GM21515 (cell line): ENCODE data around the gene CDKN2C.
"Not testable (repeated sequence)": the region's sequence is repeated elsewhere in the genome, so short reads cannot be mapped to it uniquely, and the experiment has no call there.

ENCODE experiments used
- ATAC-seq: cut with Tn5 transposase; IDR thresholded peaks from one replicate; pipeline ENCODE4 v1.9.1; 2021; ENCODE audit not compliant: unreplicated experiment

The CDKN2C gene

DNA sequence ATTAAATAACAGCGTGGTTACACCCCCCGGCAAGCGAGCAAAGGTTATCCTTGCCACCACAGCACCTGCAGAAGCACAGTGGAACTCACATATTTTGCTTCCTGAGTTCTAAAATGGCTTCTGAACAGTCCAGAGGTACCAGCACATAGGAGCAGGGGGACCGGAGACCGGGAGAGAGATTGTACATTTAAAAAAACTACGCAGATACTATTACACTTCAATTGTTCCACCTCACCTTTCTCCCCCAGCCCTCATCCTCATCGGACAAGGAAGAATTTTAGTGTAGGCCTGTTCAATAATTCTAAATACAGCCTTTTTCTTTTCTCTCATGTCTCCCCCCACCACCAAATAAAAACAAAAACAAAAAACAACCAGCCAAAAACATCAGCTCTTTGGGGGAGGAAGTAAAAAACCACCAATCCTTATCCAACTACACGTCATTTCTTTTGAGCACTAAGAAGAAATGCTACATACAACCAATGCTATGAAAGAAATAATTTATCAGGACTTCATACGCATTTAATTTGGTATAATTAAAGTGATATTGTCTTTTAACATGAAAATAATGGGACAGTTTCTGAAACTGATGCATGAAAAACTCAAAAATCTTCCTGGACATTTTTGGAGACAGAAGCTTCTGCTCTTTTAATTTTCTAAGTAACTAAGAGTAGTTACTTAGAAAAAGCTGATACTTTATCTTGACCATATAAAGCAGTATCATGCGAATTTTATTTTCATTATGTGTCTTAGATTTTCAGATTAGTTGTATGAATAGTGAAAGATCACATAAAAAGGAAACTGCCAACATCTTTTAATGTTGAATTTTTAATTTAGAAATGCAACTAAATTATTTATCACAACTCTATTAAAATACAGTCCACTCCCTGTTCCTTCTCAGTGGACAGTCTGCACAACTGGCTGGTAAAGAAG lies 9.1 kb downstream of the CDKN2C start:
- ATAC-seq: no peak

DNA sequence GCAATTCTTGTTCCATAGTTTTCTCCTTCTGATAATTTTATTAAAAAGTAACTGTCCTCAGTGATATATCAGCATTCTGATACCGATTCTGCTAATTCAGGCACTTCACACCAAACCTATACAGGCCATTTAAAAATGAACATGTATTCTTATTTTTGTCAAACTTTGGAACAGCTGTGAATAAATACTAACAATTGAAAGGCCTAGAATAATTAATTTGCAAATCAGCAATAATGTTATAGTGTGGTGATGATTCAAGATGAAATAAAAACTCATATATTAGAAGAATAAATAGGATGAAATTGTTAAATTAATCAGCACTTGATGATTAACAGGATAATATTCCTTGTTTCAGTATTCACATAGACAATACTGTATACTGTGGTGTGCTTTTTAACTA lies 9.9 kb downstream of the CDKN2C start:
- ATAC-seq: no peak

DNA sequence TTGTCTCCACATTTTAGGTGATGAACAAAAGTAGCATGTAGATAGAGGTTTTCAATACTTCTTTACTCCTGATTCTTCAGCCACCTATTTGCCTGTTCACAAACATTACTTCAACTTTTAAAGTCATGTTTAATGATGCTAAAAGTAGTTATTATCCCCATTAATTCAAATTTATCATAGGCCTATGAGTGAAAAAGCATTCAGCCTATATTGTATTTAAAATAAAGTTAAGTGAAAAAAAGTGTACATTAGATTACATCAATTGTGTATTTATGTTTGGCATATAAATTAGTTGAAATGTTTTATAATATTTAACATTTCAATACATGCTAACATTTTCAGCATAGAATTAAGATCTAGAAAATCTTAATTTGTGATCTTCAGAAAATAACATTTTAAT lies 10.5 kb downstream of the CDKN2C start:
- ATAC-seq: no peak

DNA sequence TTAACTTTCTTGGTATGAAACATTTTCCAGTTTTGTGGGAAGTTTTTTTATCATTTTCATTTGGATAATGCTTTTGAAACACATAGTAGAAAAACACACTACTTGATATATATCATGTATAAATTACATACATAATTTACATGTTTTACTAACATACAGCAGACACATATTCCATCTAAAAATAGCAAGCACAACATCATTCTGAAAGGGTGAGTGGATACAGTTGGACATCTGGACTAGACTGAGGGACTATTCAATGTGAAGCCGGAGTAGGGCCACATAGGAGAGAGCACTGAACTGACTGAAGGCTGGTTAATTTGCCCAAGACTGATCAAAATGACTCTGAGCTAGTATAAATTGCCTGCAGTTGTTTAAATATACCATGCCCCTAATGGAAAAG lies 11.7 kb downstream of the CDKN2C start:
- no peak for ATAC-seq

DNA sequence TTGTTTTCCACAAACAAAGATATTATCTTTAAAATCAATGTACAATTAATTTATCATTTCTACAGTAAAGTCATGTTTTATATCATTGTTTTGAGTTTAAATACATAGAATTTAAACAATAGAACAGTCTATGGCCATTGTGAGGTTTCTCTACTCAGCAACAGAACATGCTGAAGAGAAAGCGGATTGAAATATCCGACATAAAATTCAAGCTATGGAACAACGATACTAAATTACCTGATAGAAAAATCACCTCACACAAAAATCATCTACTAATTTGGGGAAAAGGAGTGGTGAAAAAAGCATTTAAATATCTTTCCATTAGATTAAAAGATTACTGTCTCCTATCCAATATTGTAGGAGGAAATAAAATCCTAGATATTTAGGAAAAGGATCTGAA lies 12.6 kb downstream of the CDKN2C start:
- ATAC-seq: no peak

DNA sequence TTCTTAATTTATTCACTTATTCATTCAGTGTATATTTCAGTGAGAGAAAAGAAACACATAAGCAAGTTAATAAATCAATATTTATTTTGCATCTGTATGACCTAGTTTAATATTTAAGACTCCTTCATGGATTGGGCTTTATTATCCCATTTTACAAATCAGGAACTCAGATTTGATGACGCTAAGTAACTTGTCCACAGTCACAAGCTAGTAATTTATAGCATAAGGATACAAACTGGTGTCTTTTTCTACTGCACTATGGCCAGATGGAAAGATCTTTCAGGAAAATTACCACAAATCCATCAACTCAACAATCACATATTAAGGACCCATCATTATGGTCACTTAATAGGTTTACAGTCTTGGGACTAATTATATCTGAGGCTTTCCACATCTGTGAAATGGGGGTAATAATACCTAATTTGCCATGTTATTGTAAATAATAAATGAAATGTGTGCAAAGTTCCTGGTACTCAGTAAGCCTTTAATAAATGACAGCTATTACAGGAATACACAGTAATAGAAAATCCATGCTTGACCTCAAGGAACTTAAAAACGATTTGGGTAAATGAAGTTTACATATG lies 13.3 kb downstream of the CDKN2C start:
- ATAC-seq: no peak

DNA sequence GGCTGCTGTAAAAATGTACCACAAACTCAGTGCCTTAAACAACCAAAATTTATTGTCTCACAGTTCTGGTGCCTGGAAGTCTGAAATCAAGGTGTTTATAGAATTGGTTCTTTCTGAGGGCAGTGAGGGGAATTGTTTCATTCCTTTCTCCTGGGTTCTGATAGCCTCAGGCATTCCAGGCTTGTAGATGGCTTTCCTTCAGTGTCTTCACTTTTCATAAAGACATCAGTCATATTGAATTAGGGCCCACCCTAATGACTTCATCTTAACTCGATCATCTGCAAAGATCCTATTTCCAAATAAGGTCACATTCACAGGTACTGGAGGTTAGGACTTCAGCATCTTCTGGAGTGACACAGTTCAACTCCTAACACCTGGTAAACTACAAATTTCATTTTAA lies 15.0 kb downstream of the CDKN2C start:
- ATAC-seq: no peak

DNA sequence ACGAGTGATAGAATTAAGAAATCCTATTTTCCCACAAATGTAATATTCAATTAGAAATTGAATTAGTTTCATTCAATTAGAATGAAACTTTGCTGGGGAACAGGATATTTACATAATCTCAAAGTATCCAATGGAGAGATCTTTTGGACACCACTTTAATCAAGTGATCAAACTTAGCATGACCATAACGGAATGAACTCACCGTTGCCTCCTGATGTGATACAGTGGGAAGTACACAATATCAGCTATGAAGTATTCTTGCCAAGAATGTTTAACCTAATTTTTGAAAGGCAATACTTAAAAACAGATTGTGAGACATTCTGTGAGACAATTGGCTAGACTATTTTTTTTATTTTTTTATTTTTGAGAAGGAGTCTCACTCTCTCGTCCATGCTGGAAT lies 16.6 kb downstream of the CDKN2C start:
- no peak for ATAC-seq

DNA sequence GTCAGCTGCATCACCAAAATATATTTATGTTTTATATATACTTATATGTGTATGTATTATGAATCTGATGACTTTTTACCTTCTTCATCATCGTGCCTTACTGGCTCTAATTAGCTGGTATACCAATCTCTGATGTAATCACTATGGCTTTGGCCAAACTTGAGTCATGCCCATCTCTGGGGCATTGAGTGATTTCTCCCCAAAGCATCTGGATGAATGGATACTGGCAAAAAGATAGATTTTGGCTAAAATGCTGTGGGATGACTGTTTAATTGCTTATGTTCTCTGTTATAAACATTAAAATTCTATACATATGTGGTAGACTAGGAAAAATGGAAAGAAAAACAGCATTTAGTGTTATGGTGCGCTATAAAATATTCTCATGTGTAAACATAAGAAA lies 19.6 kb downstream of the CDKN2C start:
- no peak for ATAC-seq

DNA sequence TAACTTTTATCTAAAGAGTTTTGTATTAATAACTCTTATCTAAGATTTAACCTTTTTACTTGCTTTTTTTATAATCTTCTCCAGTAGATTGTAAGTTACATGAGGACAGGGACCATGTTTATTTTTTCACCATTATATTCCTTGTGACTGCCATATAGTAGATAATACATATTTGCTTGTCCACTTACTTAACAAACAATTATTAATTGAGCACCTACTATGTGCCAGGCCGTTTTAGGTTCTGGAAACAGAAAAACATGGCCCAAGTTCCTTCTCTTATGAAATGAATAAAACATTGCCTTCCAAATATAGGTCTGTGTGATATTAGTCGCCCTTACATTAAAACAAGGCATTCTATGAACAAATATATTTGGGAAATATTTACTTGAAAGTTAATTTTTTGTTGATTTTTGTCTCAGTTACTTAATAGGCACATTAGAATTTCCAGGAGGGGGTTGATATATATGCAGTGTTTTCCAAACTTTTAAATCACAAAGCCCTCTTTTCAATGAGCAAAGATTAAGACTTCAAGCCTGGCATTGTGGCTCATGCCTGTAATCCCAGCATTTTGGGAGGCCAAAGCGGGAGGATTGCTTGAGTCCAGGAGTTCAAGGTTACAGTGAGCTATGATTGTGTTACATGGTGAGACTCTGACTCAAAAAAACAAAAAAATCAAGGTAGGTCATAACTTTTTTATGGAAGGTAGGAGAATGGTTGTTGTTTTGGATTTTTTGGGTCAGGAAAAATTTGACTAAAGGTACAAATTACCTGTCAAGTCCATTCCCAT lies 22.7 kb downstream of the CDKN2C start:
- ATAC-seq: no peak

DNA sequence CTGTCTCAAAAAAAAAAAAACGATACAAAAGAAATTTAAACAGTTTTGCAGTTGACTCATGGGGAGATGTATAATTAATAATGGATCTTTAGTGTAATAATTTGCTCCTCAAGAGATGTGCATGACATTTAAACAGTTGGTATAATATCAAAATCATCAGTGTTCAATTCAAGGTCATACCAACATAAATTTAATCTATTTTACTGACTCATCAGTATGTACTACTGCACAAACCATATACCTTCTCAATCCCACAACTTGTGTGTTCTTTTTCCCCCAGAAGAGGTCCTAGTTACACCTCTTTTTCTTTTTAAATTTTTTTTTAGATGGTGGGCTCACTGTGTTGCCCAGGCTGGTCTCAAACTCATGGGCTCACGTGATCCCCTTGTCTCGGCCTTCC lies 23.6 kb downstream of the CDKN2C start:
- ATAC-seq: no peak

DNA sequence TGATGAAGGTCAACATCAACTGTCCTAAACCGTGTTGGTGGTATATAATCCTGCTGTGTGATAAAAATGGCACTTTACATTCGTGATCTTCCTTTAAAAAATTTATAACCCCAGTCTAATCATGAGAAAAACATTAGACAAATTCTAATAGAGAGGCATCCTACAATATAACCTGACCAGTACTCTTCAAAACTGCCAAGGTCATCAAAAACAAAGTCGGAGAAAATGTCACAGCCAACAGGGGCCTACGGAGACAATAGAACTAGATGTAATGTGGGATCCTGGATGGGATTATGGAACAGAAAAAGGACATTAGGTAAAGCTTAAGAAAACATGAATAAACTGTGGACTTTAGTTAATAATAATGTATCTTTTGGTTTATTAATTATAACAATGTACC lies 25.0 kb downstream of the CDKN2C start:
- ATAC-seq: no peak

DNA sequence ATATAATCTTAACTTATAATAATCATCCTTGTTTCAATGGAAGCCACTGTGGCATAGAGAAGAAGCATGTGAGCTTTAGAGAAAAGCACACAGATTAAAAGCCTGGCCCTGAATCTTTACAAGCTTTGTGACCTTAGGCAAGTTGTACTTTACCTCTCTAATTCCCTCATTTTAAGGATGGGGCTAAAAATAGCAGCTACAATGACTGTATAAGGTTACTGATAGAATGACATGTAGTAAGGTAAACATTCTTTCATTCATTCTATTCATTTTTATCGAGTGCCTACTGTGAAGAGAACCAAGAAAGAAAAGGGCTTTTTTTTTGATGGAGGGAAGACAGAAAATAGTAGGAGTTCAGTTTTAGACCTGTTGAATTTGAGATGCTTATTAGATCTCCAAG lies 25.6 kb downstream of the CDKN2C start:
- ATAC-seq: no peak

DNA sequence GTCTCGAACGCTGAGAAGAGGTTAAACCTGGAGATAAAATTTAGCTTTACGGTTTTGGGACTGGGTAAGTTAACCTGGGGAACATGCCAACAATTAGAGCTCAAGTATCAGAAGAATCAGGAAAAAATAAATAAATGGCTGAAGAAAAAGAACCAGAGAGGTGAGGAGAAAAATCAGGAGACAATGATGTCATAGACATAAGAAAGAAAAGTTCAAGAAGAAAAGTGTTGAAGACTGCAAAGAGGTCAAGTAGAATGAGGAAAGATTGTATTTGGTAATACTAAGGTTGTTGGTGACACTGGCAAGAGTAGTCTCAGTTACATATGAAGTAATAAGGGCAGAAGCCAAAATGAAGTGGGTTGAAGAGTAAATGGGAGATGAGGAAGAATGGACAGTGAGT lies 26.0 kb downstream of the CDKN2C start:
- ATAC-seq: no peak

DNA sequence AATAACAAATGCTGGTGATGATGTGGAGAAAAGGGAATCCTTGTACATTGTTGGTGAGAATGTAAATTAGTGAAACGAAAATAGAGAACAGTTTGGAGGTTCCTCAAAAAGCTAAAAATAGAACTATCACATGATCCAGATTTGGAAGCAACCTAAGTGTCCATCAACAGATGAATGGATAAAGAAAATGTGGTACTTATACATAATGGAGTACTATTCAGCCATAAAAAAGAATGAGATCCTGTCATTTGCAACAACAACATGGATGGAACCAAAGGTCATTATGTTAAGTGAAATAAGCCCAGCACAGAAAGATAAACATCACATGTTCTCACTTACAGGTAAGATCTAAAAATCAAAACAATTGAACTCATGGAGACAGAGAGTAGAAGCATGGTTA lies 29.3 kb downstream of the CDKN2C start:
- not testable (repeated sequence) for ATAC-seq

DNA sequence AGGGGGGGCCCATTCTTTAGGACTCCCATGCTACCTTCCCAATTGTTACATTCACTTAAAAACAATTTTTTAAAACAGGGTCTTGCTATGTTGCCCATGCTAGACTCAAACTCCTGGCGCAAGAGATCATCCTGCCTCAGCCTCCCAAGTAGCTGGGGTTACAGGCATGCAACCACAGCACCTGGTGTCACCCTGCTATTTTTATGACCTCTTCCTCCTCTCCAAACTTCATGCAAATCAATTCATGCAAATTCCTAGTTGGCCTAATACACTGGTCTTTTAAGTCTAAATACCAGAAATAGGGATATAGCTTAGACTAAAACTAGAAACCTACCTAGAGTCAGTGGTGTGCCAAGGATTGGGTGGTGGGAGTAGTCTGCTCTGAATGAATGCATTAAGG lies 30.1 kb downstream of the CDKN2C start:
- ATAC-seq: peak; percentile 70

DNA sequence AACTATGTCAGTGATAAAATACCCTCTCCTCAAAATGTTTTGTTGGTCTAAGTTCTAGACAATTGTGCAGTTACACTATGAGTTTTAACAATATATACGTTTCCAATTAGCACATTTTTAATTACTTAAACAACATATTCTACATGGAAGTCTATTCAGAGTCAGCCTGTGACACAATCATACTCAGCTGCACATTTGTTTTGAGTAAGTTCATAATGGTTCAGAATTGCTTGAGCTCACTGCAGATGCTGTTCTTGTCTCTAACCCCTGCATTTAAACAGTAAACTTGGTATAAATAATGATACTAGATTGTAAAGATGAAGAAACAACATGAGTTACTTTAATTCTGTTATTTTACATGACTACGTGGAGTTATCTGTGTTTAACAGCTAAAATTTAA lies 30.6 kb downstream of the CDKN2C start:
- peak; percentile 18 for ATAC-seq

DNA sequence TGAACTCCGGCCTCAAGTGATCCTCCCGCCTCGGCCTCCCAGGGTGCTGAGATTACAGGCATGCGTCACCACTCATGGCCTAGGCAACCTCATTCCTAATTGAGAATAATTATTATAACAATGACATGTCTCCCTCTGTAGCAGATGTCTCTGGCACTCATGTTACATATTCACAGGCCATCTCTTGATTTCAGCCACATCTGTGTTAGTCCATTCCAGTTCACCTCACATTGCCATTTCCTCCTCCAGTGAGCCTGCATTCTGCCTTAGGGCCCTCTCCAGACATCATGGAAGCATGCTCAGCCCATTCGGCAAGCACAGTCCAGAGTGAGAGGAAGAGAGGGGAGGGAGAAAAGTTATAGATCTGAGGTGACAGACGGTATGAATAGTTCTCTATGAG lies 32.5 kb downstream of the CDKN2C start:
- ATAC-seq: no peak

DNA sequence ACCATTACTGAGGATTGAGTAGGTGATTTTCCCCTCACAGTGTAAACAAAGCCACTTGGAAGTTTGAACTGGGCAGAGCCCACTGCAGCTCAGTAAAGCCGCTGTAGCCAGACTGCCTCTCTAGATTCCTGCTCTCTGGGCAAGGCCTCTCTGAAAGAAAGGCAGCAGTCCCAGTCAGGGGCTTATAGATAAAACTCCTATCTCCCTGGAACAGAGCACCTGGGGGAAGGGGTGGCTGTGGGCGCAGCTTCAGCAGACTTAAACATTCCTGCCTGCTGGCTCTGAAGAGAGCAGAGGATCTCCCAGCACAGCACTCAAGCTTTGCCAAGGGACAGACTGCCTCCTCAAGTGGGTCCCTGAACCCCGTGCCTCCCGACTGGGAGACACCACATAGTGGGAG lies 35.5 kb downstream of the CDKN2C start:
- not testable (repeated sequence) for ATAC-seq

DNA sequence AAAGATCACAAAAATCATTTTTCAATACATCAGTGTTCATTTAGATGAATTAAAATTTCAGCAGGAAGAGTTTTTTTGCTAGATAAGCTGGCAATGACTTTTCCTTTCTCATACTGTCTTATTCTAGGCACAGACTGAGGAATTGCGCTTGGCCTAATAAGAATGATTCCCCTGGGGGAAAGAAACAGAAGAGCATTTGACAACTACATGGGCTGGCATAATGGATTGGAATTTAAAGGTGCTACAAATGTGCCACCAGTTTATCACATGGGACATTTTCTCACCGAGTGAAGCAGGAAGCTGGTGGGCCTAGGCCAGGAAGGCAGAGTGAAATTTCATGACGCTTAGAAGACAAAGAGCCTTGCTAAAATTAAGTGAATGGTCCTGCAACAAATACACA lies 39.3 kb downstream of the CDKN2C start:
- ATAC-seq: no peak

DNA sequence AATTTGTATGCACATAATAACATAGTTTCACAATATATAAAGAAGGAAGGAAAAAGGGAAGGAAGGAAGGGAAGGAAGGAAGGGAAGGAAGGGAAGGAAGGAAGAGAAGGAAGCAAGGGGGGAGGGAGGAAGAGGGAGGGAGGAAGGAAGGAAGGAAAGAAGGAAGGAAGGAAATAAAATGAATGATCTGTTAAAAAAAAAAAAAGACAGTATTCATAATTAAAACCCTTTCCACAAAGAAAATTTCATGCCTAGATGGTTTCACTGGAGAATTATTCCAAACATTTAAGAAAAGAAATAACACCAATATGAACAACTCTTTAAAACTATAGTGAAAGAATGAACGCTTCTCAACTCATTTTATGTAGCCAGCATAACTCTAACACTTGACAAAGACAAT lies 44.8 kb downstream of the CDKN2C start:
- no peak for ATAC-seq

DNA sequence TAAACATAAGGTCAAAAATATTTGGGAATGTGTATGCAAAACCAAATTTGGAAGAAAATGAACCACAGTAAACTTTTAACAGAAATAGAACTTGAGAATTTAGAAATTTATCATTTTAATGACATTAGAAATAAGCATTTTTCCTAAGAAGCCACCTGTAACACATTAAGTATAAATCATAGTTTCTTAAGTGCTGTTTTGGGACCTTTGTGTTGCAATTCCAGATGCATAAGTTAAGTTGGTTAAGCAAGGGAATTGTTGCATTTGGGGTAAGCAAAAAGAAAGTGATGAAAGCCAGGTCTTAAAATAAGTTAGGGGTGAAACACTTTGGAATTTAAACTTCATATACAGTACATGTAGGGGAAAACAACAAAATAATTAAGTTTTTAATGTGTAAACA lies 49.8 kb downstream of the CDKN2C start:
- ATAC-seq: no peak
